ENCODE data around the gene LTBP3.

Gene LTBP3

GRCh38 chr11:65498727-65498976 is 59.5 kb downstream of the LTBP3 start:
- DNase-seq (ENCODE audit: low read depth in 2 of 3, low spot score in 2 of 3) = no peak

- peak in 1 of 3 experiments; percentile 55 for DNase-seq (ENCODE audit: low read depth in 2 of 3, low spot score in 2 of 3)
Measured at GRCh38 chr11:65498042-65498726, 60.0 kb downstream of the LTBP3 start.

GRCh38 chr11:65497141-65498041 is 60.8 kb downstream of the LTBP3 start:
- DNase-seq (ENCODE audit: low read depth in 2 of 3, low spot score in 2 of 3) = peak; percentile 97 to 100 (median 97)

GRCh38 chr11:65496304-65497140 is 61.6 kb downstream of the LTBP3 start:
- DNase-seq (ENCODE audit: low read depth in 2 of 3, low spot score in 2 of 3) = no peak

GRCh38 chr11:65493367-65494176 is 64.6 kb downstream of the LTBP3 start:
- DNase-seq (ENCODE audit: low read depth in 2 of 3, low spot score in 2 of 3) = no peak

GRCh38 chr11:65492637-65493366 is 65.4 kb downstream of the LTBP3 start:
- no peak for DNase-seq (ENCODE audit: low read depth in 2 of 3, low spot score in 2 of 3)

GRCh38 chr11:65492387-65492636 is 65.8 kb downstream of the LTBP3 start:
- no peak for DNase-seq (ENCODE audit: low read depth in 2 of 3, low spot score in 2 of 3)

GRCh38 chr11:65491614-65492386 is 66.4 kb downstream of the LTBP3 start:
- no peak for DNase-seq (ENCODE audit: low read depth in 2 of 3, low spot score in 2 of 3)

GRCh38 chr11:65491163-65491465 is 67.0 kb downstream of the LTBP3 start:
- no peak for DNase-seq (ENCODE audit: low read depth in 2 of 3, low spot score in 2 of 3)

GRCh38 chr11:65489706-65490320 is 68.3 kb downstream of the LTBP3 start:
- DNase-seq (ENCODE audit: low read depth in 2 of 3, low spot score in 2 of 3) = no peak

GRCh38 chr11:65489035-65489705 is 69.0 kb downstream of the LTBP3 start:
- no peak for DNase-seq (ENCODE audit: low read depth in 2 of 3, low spot score in 2 of 3)
